HG02870 (cell line): ENCODE results near the gene EGFR.

Source experiments
- ATAC-seq: cut with Tn5 transposase; IDR thresholded peaks from one replicate; pipeline ENCODE4 v1.9.1; 2021; ENCODE audit warnings: mild to moderate bottlenecking, moderate library complexity; ENCODE audit not compliant: unreplicated experiment

Gene EGFR

DNA sequence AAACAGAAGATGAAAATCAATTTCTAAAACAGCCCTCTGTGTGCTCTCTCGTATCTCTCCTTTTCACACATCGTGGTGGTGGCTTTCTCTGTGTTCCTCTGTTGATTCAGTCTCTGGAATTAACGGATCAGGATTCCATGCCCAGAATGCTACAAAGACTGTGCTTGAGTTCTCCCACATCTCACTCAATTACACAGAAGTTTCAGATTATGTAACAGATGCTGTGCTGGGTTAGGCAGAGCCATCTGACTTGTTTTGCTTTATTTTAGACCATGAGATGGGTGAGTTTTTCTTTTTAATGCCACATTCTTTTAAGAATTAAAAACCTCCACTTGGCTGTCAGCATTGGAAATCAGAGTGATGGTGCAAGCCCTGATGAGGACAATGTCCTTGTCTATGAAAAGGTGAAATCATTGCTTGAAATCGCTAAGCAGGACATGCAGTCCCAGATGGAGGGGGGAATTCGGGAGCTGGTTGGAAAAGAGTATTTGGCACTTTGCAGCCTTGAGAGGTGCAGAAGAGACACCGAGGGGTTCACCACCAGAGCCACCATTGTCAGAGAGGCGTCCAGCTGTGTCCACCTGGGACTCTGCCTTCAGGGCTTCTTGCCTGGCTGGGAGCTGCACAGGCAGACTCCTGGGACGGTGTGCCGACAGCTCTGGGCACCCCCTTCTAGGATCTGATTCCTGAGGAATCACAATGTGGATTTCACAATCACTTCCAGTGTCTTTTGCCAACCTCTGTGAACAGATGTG is 80.4 kb downstream of the EGFR start:
- ATAC-seq, result no peak

DNA sequence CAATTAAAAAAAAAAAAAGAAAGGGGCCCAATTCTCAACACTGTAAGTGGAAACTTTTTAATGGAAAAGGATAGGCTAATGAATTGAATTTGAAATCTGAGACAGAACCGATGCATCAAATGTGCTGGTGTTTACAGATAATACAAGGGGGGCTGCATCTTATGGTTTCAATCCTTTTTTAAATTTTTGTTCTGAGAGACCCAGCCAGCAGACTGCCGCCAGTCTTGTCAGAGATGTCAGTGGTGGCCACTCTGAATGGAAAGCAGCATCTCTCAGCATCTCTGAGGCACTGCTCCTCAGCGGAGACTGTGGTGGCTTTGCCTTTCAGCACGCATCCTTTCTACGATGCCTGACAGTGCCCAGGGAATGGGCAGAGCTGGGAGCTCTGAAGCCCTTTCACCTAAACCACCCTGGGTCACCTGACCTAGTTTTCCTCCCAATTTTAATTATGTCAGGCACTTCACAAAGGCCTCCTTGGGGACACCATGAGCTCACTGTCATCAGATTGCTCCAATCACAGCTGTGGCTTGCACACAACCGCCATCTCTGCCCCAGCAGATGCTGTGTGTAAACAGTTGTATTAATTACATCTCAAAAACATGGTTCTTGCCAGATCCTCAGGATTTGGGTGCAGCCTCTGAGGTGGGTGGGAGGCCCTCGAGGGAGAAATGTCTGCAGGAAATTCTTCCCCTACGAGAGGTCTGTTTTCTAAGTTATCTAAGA is 81.2 kb downstream of the EGFR start:
- ATAC-seq, result no peak

DNA sequence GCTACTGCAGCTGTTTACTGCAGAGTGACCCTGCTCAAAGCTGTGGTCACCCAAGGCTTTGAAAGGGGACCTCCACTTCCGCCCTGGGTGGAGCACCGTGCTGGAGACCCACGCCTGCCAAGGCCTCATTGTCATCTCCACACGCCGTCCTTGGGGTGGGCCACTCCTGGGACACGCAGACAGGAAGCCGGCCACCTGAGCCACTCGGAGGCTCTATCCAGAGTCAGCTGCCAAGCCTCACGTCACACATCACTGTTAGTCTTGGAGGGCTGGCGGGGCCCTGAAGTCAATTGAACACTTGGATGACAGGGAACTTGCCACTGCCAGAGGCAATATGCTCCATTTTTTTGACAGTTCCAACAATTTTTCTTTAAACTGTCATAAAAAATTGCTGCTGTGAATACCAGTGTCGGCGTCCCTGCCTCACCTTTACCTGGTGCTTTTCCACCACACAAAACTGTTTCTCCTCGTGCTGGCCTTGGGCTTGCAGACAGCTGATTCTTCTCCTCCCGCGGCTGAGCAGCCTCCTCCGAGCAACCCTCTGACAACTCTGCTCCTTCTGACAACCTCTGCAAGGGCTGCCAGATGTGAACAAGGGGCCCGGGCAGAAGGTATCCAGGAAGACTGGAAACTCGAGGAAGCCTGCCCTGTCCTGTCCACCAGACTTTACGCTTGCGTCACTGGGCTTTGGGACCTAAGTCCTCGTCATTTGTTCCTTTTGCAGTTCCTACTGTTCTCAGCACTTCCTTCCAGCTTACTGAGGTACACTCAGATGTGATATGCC is 81.9 kb downstream of the EGFR start:
- ATAC-seq, result no peak

GRCh38 chr7:55101359-55101758 is 82.5 kb downstream of the EGFR start:
- no peak for ATAC-seq

DNA sequence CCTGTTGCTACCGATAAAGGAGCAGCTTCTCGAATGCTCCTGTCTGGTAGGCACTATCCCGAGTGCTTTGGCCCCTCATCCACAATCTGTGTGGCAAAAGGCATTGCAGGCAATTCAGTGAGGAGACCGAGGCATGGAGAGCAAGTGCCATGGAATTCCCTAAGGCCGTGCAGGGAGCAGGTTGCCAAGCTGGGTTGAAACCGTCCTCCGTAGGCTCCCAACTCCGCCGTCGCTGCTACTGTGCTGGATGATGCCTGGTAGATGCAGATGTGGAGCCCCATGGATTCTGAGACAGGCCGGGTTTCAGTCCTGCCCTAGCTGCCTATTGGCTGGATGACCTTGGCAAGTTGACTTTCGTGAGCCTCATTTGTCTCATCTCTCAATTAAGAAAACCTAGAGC is 85.3 kb downstream of the EGFR start:
- no peak for ATAC-seq

DNA sequence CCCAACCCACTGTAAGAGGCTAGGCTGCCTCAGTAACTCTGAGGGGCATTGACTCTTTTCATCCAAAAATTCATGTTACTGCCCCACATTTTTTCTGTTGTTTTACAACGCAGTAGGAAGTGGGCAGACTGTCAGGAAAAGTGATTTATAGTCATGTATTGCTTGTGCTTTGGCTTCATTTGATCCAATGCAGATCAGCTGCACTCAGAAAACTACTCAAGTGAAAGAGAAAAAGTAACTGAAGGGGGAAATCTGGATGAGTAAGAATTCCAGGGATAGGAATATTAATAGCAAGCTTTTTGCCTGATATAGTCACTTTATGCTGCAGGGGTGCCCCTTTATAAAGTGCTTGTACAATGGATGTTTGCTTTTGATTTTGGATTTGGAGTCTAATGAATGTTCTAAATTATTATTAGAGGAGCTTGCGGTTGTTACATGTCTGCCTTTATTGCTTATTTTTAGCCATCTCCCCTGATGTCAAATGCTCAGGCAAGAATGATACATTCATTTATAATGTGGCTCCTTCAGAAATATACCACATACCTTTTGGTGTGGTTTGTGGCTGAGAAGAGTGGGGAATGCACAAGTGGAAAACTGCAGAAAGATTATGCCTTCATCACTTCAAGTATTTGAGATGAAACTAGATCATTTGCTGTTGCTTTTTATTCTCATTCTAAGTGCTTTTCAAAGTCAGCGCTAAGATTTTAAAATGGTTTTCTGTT is 86.1 kb downstream of the EGFR start:
- no peak for ATAC-seq

DNA sequence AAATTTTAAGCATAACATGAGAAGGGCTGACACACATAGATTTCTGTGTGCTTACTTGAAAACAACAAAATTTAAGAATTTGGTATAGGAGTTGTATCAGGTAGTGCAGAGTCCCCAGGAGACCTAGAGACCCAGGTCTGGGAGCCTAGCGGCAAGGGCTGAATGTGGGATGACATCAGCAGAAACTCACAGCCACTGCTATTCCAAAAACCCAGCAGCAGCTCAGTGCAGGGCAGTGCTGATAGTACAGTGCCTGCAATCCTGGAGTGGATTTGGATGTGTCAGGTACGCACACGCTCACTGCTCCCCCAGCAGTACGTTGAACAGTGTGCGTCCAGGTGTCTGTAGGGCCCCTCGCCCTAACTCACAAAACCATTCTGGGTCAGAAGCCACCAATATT is 87.1 kb downstream of the EGFR start:
- no peak for ATAC-seq

DNA sequence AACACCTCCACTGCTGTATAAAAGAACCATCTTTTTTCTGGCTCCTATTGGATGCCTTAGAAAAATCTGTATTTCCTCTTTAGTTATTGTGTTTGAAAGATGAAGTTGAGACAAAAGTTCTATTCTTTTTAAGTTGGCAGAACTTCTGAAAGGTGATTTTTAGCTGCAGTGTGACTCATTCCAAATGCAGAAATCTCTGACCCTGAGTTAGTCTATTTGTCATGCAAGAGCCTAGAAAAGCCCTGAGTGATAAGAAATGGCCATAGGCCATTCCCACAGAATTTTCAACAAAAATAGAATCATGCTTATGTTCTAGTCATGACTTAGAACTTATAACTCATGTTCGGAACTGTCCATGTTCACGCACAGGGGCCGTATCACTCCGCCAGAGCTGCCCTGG is 89.1 kb downstream of the EGFR start:
- ATAC-seq, result no peak

- no peak for ATAC-seq
Measured at GRCh38 chr7:55108401-55108800, 89.6 kb downstream of the EGFR start.

DNA sequence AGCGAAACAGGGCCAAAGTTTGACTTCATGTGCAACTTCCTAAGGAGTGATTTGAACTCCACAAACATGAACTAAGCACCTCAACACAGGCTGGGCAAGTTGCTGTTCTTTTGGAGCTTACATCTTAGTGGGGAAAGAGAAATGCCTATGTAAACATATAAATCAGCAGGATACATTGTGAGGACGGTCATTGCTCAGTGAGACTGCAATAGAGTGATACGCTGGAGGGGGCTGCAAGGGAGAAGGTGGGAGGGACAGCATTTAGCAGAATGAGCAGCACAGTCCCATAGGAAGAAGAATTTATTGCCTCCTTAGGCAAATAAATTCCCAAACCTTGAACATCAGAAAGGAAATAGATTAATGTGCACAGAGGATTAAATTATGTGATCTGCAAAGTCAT is 90.0 kb downstream of the EGFR start:
- no peak for ATAC-seq

GRCh38 chr7:55109404-55110167 is 90.8 kb downstream of the EGFR start:
- no peak for ATAC-seq

GRCh38 chr7:55110282-55110992 is 91.6 kb downstream of the EGFR start:
- ATAC-seq, result no peak

DNA sequence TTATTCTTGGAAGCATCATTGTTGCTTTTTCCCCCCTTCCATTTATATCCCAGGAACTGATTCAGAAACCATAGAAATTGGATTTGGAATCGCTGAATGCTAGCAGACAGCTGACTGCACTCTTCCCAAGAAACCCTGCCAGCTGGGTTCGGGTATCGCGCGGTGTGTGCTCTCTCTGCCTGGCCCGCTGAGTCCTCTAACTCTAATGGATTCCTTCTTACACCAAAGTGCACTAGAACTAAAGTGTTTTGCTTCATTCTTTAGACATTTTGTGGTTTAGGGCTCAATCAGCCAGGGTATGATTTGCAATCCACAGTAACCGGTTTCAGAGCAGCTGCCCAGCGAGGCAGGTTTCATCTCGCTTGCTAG is 92.2 kb downstream of the EGFR start:
- ATAC-seq, result peak; percentile 48

GRCh38 chr7:55112056-55112455 is 93.2 kb downstream of the EGFR start:
- no peak for ATAC-seq

DNA sequence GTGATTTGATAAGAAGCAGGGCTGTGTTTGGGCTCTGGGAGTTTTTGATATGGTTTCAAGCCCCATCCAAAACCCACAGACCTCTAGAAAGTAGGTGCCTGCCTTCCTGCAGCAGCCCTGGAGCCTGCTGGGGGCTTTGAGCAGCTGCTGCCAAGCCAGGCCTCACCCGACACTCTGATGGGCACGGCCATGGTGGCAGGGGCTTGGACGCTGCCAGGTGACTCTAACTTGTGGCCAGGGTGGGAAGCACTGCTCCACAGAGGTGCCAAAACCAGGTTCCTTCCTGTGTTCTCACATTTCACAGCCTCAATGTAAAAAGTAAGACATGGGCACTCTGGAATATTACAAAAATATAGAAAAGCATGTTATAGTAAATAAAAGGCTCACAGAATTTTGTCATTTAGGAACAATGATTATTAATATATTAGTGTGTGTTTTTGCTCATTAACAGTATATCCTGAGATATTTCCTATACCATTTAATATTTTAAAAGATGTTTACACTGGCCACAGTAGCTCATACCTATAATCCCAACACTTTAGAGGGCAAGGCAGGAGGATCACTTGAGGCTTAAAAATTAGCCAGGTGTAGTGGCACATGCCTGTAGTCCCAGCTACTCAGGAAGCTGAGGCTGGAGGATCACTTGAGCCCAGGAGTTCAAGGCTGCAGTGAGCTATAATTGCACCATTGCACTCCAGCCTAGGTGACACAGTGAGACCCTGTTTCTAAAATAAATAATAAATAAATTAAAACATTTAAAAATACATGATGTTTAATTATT is 95.1 kb downstream of the EGFR start:
- ATAC-seq, result no peak

DNA sequence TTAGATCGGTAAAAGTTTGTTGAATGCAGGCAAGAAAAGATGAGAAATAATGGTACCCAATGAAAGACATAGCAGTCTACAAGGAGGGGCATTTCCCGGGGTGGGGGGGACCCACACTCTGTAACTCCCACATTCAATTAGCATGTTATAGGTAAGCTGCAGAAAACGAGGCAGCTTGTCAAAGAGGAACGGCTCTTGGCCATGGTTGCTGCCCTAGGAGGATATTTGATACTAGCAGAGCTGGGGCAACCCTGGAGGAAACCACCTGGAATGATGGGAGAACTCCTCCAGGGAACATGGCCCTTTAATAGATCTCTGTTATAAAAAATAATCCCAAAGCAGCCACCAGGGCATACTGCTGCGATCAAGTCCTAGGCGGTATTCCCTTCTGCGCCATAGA is 98.5 kb downstream of the EGFR start:
- no peak for ATAC-seq

DNA sequence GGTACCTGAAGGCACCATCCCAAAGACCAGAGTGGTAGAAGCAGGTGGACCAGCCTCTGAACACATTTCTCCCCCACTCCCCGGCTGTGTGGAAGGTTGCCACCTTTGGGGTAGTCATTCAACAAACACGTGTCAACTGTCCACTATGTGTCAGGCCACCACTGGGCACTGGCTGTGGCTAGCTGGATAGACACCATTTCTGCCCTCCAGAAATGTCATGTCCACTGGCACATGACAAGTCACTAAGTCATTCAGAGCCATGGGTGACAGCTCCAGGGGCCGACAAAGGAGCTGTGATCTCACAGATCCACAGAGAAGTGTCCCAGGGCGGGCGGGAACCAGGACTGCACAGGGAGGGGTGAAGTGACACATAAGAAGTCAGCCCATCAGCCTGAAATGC is 99.6 kb downstream of the EGFR start:
- ATAC-seq, result no peak

GRCh38 chr7:55119571-55119970 is 100.8 kb downstream of the EGFR start:
- no peak for ATAC-seq

DNA sequence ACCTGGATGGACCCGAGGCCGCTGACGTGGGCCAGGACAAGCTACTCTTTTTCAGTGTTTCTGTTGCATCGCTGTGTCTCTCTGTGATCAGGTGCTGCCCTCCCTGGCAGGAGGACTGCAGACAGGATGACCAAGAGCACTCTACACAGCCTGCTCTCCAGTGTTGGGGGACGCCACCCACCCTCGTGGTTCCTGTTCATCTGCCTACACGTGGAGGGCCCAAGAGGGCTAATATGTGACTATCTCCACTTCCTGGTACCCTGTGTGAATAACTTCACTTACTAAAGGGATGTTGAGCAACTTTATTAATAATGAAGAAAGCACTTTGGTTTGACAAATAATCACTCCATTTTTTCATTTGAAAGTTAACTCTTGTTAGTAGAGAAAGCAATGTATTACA is 101.3 kb downstream of the EGFR start:
- no peak for ATAC-seq
